ENCODE data around the gene STAT5B.
"Not testable (repeated sequence)": the region's sequence is repeated elsewhere in the genome, so short reads cannot be mapped to it uniquely, and the experiment has no call there.

- TF ChIP-seq POLR2AphosphoS5, POLR2A (IDR thresholded peaks at IDR 0.05; ENCODE audit: low read depth, low read length): not testable (repeated sequence)
Measured at GRCh38 chr17:42239576-42239975, 36.6 kb downstream of the STAT5B start.

All from GM12892 (cell line).